ENCODE measurements around the gene NSF.

Gene NSF

GRCh38 chr17:46796956-46797530 lies 206.6 kb downstream of the NSF start:
- no peak for DNase-seq (ENCODE audit: extremely low read depth, low read depth)
- no peak overlapping the region for H3K4me3 ChIP-seq (replicated peaks; ENCODE audit: low read depth, low read length)
- TF ChIP-seq, protein P1, sequence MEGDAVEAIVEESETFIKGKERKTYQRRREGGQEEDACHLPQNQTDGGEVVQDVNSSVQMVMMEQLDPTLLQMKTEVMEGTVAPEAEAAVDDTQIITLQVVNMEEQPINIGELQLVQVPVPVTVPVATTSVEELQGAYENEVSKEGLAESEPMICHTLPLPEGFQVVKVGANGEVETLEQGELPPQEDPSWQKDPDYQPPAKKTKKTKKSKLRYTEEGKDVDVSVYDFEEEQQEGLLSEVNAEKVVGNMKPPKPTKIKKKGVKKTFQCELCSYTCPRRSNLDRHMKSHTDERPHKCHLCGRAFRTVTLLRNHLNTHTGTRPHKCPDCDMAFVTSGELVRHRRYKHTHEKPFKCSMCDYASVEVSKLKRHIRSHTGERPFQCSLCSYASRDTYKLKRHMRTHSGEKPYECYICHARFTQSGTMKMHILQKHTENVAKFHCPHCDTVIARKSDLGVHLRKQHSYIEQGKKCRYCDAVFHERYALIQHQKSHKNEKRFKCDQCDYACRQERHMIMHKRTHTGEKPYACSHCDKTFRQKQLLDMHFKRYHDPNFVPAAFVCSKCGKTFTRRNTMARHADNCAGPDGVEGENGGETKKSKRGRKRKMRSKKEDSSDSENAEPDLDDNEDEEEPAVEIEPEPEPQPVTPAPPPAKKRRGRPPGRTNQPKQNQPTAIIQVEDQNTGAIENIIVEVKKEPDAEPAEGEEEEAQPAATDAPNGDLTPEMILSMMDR (IDR thresholded peaks at IDR 0.05; ENCODE audit: low read depth, low read length, missing control alignments), result no peak

DNA sequence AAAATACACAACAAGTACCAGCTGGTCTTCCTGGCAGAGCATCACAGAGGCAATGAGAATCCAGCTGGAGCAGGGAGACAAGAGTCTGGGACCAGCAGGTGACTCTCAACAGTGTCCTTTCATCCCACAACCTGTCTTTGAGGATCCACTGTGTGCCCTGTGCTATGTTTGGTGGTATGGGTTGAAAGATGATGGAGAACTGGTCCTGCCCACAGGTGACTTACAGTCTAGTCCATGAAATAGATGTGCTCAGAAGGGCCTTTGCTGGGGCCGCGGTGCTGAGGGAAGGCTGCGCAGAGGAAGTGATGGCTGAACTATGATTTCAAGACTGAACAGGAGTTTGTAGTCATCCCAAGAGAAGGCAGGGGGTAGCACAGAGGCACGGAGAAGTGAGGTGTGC lies 210.1 kb downstream of the NSF start:
- no peak for DNase-seq (ENCODE audit: extremely low read depth, low read depth)
- H3K4me3 ChIP-seq (replicated peaks; ENCODE audit: low read depth, low read length), result no peak overlapping the region
- TF ChIP-seq, protein P1 (IDR thresholded peaks at IDR 0.05; ENCODE audit: low read depth, low read length, missing control alignments), result no peak

- TF ChIP-seq, protein P1 (IDR thresholded peaks at IDR 0.05; ENCODE audit: low read depth, low read length, missing control alignments), result no peak
- H3K4me3 ChIP-seq (replicated peaks; ENCODE audit: low read depth, low read length), result no peak overlapping the region
- no peak for DNase-seq (ENCODE audit: extremely low read depth, low read depth)
These were observed 212.3 kb downstream of the NSF start for GRCh38 chr17:46802800-46803199.

GRCh38 chr17:46803544-46803943 lies 213.1 kb downstream of the NSF start:
- TF ChIP-seq, protein P1 (IDR thresholded peaks at IDR 0.05; ENCODE audit: low read depth, low read length, missing control alignments), result no peak
- H3K4me3 ChIP-seq (replicated peaks; ENCODE audit: low read depth, low read length), result no peak overlapping the region
- DNase-seq (ENCODE audit: extremely low read depth, low read depth), result no peak

GRCh38 chr17:46805771-46806170 lies 215.3 kb downstream of the NSF start:
- DNase-seq (ENCODE audit: extremely low read depth, low read depth), result no peak
- TF ChIP-seq, protein P1 (IDR thresholded peaks at IDR 0.05; ENCODE audit: low read depth, low read length, missing control alignments), result no peak
- no peak overlapping the region for H3K4me3 ChIP-seq (replicated peaks; ENCODE audit: low read depth, low read length)
